Measurements from ENCODE around the gene NT5C3A.

DNA sequence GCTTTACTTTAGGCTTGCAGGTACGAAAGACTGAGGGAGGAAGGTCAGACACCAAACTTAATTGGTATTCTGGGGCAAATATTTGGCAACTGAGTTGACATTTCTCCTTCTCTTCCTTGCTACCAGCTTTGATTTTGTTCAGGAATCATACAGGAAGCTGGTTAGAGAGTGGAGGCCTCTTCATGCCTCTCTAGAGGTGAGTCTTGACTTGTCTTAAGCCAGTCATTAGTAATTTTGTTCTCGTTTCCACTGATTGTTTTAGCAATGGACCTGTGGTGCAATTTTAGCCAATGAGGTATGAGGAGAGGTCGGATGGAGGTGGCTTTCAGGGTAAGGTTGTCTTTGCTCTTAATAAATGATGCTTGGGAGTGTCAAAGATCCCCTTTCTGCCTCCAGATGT is 49.0 kb upstream of the NT5C3A start:
- TF ChIP-seq RBM34 (IDR thresholded peaks at IDR 0.05; ENCODE audit: borderline replicate concordance, insufficient read depth, low read length) (no peak), BACH1 (tag; IDR thresholded peaks at IDR 0.05) (no peak), NBN (IDR thresholded peaks at IDR 0.05; ENCODE audit: low read depth) (no peak), ZBTB7A (IDR thresholded peaks at IDR 0.05; ENCODE audit: borderline replicate concordance, control insufficient read depth, low read depth, low read length) (no peak), CHD2 (IDR thresholded peaks at IDR 0.05; ENCODE audit: low read depth, low read length) (no peak), FOXM1 (IDR thresholded peaks at IDR 0.05; ENCODE audit: low read depth) (no peak), FOXM1 (CRISPR knock-in tag; IDR thresholded peaks at IDR 0.05; ENCODE audit: low read depth) (no peak), ZNF212 (CRISPR knock-in tag; IDR thresholded peaks at IDR 0.05) (no peak)
- TF ChIP-seq, protein P1, sequence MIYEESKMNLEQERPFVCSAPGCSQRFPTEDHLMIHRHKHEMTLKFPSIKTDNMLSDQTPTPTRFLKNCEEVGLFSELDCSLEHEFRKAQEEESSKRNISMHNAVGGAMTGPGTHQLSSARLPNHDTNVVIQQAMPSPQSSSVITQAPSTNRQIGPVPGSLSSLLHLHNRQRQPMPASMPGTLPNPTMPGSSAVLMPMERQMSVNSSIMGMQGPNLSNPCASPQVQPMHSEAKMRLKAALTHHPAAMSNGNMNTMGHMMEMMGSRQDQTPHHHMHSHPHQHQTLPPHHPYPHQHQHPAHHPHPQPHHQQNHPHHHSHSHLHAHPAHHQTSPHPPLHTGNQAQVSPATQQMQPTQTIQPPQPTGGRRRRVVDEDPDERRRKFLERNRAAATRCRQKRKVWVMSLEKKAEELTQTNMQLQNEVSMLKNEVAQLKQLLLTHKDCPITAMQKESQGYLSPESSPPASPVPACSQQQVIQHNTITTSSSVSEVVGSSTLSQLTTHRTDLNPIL (CRISPR knock-in tag; IDR thresholded peaks at IDR 0.05) = no peak
- TF ChIP-seq, protein P2, sequence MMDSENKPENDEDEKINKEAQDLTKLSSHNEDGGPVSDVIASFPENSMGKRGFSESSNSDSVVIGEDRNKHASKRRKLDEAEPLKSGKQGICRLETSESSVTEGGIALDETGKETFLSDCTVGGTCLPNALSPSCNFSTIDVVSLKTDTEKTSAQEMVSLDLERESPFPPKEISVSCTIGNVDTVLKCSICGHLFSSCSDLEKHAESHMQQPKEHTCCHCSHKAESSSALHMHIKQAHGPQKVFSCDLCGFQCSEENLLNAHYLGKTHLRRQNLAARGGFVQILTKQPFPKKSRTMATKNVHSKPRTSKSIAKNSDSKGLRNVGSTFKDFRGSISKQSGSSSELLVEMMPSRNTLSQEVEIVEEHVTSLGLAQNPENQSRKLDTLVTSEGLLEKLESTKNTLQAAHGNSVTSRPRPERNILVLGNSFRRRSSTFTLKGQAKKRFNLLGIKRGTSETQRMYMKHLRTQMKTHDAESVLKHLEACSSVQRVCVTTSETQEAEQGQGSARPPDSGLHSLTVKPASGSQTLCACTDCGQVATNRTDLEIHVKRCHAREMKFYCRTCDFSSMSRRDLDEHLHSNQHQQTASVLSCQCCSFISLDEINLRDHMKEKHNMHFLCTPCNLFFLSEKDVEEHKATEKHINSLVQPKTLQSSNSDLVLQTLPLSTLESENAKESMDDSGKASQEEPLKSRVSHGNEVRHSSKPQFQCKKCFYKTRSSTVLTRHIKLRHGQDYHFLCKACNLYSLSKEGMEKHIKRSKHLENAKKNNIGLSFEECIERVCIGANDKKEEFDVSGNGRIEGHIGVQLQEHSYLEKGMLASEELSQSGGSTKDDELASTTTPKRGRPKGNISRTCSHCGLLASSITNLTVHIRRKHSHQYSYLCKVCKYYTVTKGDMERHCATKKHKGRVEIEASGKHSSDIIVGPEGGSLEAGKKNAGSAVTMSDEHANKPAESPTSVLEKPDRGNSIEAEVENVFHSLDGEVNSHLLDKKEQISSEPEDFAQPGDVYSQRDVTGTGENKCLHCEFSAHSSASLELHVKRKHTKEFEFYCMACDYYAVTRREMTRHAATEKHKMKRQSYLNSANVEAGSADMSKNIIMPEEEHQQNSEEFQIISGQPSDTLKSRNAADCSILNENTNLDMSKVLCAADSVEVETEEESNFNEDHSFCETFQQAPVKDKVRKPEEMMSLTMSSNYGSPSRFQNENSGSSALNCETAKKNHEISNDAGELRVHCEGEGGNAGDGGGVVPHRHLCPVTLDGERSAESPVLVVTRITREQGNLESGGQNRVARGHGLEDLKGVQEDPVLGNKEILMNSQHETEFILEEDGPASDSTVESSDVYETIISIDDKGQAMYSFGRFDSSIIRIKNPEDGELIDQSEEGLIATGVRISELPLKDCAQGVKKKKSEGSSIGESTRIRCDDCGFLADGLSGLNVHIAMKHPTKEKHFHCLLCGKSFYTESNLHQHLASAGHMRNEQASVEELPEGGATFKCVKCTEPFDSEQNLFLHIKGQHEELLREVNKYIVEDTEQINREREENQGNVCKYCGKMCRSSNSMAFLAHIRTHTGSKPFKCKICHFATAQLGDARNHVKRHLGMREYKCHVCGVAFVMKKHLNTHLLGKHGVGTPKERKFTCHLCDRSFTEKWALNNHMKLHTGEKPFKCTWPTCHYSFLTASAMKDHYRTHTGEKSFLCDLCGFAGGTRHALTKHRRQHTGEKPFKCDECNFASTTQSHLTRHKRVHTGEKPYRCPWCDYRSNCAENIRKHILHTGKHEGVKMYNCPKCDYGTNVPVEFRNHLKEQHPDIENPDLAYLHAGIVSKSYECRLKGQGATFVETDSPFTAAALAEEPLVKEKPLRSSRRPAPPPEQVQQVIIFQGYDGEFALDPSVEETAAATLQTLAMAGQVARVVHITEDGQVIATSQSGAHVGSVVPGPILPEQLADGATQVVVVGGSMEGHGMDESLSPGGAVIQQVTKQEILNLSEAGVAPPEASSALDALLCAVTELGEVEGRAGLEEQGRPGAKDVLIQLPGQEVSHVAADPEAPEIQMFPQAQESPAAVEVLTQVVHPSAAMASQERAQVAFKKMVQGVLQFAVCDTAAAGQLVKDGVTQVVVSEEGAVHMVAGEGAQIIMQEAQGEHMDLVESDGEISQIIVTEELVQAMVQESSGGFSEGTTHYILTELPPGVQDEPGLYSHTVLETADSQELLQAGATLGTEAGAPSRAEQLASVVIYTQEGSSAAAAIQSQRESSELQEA (IDR thresholded peaks at IDR 0.05; ENCODE audit: low read depth) = no peak
- TF ChIP-seq, protein P3, sequence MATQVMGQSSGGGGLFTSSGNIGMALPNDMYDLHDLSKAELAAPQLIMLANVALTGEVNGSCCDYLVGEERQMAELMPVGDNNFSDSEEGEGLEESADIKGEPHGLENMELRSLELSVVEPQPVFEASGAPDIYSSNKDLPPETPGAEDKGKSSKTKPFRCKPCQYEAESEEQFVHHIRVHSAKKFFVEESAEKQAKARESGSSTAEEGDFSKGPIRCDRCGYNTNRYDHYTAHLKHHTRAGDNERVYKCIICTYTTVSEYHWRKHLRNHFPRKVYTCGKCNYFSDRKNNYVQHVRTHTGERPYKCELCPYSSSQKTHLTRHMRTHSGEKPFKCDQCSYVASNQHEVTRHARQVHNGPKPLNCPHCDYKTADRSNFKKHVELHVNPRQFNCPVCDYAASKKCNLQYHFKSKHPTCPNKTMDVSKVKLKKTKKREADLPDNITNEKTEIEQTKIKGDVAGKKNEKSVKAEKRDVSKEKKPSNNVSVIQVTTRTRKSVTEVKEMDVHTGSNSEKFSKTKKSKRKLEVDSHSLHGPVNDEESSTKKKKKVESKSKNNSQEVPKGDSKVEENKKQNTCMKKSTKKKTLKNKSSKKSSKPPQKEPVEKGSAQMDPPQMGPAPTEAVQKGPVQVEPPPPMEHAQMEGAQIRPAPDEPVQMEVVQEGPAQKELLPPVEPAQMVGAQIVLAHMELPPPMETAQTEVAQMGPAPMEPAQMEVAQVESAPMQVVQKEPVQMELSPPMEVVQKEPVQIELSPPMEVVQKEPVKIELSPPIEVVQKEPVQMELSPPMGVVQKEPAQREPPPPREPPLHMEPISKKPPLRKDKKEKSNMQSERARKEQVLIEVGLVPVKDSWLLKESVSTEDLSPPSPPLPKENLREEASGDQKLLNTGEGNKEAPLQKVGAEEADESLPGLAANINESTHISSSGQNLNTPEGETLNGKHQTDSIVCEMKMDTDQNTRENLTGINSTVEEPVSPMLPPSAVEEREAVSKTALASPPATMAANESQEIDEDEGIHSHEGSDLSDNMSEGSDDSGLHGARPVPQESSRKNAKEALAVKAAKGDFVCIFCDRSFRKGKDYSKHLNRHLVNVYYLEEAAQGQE (IDR thresholded peaks at IDR 0.05; ENCODE audit: borderline replicate concordance) = no peak
- TF ChIP-seq, protein P3 (CRISPR knock-in tag; IDR thresholded peaks at IDR 0.05; ENCODE audit: low read depth) = no peak
- TF ChIP-seq, protein P4, sequence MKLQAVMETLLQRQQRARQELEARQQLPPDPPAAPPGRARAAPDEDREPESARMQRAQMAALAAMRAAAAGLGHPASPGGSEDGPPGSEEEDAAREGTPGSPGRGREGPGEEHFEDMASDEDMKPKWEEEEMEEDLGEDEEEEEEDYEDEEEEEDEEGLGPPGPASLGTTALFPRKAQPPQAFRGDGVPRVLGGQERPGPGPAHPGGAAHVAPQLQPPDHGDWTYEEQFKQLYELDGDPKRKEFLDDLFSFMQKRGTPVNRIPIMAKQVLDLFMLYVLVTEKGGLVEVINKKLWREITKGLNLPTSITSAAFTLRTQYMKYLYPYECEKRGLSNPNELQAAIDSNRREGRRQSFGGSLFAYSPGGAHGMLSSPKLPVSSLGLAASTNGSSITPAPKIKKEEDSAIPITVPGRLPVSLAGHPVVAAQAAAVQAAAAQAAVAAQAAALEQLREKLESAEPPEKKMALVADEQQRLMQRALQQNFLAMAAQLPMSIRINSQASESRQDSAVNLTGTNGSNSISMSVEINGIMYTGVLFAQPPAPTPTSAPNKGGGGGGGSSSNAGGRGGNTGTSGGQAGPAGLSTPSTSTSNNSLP (IDR thresholded peaks at IDR 0.05; ENCODE audit: borderline replicate concordance, low read depth, low read length) = no peak
